ENCODE measurements around the gene CASKIN1.

The CASKIN1 gene

DNA sequence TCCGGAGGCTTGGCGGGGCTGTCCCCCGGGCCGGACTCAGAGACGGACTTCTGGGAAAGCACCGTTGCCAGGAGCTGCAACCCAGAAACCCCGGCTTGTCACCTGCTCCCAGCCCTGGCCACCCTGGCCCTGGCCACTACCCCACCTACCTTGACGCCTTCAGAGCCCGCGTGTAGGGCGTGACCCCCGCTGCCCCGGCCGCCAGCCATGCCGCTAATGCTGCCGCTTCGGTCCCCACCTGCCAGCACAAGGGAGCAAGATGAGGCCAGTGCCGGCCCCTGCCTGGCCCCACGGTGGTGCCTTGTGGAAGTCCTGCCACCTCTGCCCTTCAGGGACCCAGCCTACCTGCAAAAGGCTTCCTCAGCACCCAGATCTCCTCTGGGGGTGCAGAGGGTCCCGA, 11.4 kb downstream of the CASKIN1 start:
- peaks cover 3% of the 10 kb centered on the region for H3K36me3 ChIP-seq (ENCODE audit: control insufficient read depth, insufficient read depth, low read length)
- H3K9ac ChIP-seq (ENCODE audit: low read depth, low read length) = no peak overlapping the region

DNA sequence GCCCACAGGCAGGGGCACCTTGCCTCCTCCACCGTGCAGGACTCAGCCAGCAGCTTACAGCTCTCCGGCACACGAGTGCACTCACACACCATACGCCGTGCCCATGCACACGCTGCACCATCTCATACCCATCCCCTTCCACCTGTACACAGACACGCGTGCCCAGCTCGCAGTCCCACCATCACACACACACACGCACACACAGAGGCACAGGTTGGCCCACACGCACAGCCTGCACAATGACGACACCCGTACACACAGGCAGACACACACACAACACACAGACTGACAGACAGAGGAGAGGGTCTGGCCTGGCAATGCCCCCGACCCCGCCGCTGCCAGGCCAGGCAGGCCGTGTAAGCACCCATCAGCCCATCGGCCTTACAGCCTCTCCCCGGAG, 12.1 kb downstream of the CASKIN1 start:
- Histone ChIP-seq H3K27me3 (ENCODE audit: control insufficient read depth, insufficient read depth, low read length) (no peaks in the 10 kb centered on the region), H3K4me3 (ENCODE audit: low read depth, low read length) (no peak overlapping the region), H3K9ac (ENCODE audit: low read depth, low read length) (no peak overlapping the region), H3K4me1 (ENCODE audit: control insufficient read depth, insufficient read depth, low read length) (no peaks in the 10 kb centered on the region), H3K9me3 (ENCODE audit: control insufficient read depth, insufficient read depth, low read length) (no peaks in the 10 kb centered on the region), H3K36me3 (ENCODE audit: control insufficient read depth, insufficient read depth, low read length) (peaks cover 3% of the 10 kb centered on the region)

More for the DNA sequence above, 11.4 kb downstream of the CASKIN1 start:
- Histone ChIP-seq H3K9me3 (ENCODE audit: control insufficient read depth, insufficient read depth, low read length) (no peaks in the 10 kb centered on the region), H3K27me3 (ENCODE audit: control insufficient read depth, insufficient read depth, low read length) (no peaks in the 10 kb centered on the region), H3K4me3 (ENCODE audit: low read depth, low read length) (no peak overlapping the region), H3K4me1 (ENCODE audit: control insufficient read depth, insufficient read depth, low read length) (no peaks in the 10 kb centered on the region)

DNA sequence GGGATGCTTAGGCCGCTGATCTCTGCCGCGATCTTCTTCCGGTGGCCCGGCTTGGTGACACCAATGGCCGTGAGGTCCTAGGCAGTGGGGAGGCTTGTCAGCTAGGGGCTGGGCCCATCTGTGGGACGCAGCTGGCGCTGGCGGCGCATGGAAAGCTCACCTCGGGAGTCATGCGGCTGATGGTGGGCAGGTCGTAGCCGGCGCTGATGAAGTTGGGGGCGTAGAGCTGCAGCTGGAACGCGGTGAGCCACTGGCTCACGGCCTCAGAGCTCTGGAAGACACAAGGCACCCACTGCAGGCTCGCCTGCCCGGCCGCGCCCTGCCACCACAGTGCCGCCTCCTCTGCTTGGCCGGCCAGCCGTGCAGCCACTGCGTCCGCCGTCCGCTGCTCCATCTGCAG, 12.7 kb downstream of the CASKIN1 start:
- no peaks in the 10 kb centered on the region for H3K9me3 ChIP-seq (ENCODE audit: control insufficient read depth, insufficient read depth, low read length)
- H3K36me3 ChIP-seq (ENCODE audit: control insufficient read depth, insufficient read depth, low read length) = peaks cover 3% of the 10 kb centered on the region
- H3K4me3 ChIP-seq (ENCODE audit: low read depth, low read length) = no peak overlapping the region
- no peak overlapping the region for H3K9ac ChIP-seq (ENCODE audit: low read depth, low read length)
- H3K4me1 ChIP-seq (ENCODE audit: control insufficient read depth, insufficient read depth, low read length) = no peaks in the 10 kb centered on the region
- no peaks in the 10 kb centered on the region for H3K27me3 ChIP-seq (ENCODE audit: control insufficient read depth, insufficient read depth, low read length)

DNA sequence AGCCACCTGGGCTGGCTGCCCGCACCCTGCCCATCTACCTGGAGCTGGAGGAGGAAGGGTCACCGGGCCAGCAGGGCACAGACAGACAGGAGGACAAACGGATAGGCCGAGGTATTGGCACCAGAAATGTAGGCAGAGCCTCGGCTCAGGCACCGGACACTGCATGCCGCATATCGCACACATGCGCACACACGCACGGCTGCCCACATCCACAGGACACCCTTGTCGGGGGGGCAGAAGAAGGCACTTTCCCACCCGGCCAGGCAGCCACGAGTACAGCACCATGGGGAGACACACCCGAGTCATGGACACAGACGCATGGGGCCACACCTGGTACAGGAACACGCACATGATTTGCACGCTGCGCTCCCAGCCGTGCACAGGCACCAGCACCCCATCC, 14.5 kb downstream of the CASKIN1 start:
- Histone ChIP-seq H3K9ac (ENCODE audit: low read depth, low read length) (no peak overlapping the region), H3K4me1 (ENCODE audit: control insufficient read depth, insufficient read depth, low read length) (no peaks in the 10 kb centered on the region), H3K4me3 (ENCODE audit: low read depth, low read length) (no peak overlapping the region), H3K9me3 (ENCODE audit: control insufficient read depth, insufficient read depth, low read length) (no peaks in the 10 kb centered on the region), H3K27me3 (ENCODE audit: control insufficient read depth, insufficient read depth, low read length) (no peaks in the 10 kb centered on the region), H3K36me3 (ENCODE audit: control insufficient read depth, insufficient read depth, low read length) (peaks cover 6% of the 10 kb centered on the region)

DNA sequence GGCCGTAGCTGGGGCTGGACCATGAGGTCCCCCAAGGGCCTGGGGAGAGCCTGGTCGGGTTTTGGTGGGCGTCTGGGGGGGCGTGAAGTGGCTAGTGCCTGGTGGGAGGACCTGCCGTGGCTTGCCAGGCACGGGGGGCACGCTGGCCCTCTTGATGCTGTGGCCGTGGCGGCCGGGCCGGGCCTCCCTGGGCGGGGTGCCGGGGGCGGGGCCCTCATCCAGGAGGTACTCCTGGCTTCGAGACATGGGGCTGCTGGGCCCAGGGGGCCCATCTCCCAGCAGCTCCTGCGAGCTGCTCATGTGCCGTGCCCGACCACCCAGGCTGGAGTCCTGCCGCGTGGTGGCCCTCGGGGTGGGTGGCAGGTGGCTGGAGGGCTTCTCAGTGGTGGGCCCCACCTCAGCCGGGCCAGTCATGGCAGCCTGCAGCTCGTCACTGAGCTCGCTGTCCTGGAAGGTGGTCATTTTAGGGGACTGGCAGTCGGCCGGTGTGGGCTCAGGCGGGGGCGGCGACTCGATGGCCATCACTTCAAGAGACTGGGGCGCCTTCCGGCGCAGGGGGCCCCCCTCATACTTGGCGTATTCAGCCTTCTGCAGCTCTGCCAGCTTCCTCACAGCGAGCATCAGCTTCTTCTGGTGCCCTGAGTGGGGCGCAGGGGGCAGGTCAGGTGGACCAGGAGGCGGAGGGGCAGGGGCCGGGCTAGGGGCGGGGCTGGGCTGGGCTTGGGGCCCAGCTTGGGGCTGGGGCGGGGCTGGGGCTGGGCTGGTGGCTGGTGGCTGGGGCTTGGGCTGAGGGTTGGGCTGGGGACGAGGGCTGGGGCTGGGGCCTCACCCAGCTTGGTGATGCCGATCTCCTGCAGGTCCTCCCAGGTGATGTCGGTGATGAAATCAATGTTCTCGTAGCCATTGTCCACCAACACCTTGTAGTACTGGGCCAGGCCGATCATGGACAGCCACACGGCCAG, 15.2 kb downstream of the CASKIN1 start:
- Histone ChIP-seq H3K9me3 (ENCODE audit: control insufficient read depth, insufficient read depth, low read length) (no peaks in the 10 kb centered on the region), H3K27me3 (ENCODE audit: control insufficient read depth, insufficient read depth, low read length) (no peaks in the 10 kb centered on the region), H3K36me3 (ENCODE audit: control insufficient read depth, insufficient read depth, low read length) (peaks cover 11% of the 10 kb centered on the region), H3K4me3 (ENCODE audit: low read depth, low read length) (no peak overlapping the region), H3K9ac (ENCODE audit: low read depth, low read length) (no peak overlapping the region), H3K4me1 (ENCODE audit: control insufficient read depth, insufficient read depth, low read length) (no peaks in the 10 kb centered on the region)

DNA sequence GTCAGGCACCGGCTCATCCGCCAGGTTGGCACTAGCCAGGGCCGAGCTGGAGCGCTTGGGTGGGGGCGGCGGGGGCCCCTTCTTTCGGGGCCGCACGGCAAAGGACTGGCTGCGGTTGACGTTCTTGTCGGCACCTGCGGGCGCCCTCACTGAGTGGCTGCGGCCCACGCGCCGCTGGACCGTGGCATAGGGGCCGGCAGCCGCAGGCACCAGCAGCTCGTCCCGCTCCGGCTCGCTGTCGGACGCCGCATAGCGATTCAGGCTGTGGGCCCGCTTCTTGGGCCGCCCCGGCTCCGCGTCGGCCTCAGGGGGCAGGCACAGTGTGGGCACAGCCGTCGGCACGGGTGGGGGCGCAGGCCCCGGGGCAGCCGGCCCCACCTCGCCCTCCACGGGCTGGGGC, 15.9 kb downstream of the CASKIN1 start:
- Histone ChIP-seq H3K27me3 (ENCODE audit: control insufficient read depth, insufficient read depth, low read length) (no peaks in the 10 kb centered on the region), H3K9me3 (ENCODE audit: control insufficient read depth, insufficient read depth, low read length) (no peaks in the 10 kb centered on the region), H3K9ac (ENCODE audit: low read depth, low read length) (no peak overlapping the region), H3K4me3 (ENCODE audit: low read depth, low read length) (no peak overlapping the region), H3K4me1 (ENCODE audit: control insufficient read depth, insufficient read depth, low read length) (no peaks in the 10 kb centered on the region), H3K36me3 (ENCODE audit: control insufficient read depth, insufficient read depth, low read length) (peaks cover 19% of the 10 kb centered on the region)

DNA sequence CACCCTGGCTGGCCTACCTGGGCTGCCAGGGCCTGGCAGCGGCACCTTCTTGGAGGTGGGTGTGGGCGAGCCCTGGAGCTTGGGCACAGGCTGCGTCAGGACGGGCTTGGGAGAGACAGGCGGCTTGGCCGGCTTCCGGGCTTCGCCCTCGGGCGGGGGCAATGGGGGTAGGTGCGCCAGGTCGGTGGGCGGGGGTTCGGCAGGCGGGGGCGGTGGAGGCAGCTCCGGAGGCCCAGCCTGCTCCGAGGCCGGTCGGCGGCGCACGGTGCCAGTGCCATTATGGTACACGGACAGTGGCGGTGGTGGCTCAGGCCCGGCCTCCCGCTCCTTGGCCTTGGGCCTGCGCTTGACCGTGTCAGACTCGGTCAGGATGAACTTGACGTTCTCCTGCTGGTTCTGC, 16.8 kb downstream of the CASKIN1 start:
- H3K36me3 ChIP-seq (ENCODE audit: control insufficient read depth, insufficient read depth, low read length) = peaks cover 26% of the 10 kb centered on the region
- H3K4me1 ChIP-seq (ENCODE audit: control insufficient read depth, insufficient read depth, low read length) = no peaks in the 10 kb centered on the region
- no peaks in the 10 kb centered on the region for H3K9me3 ChIP-seq (ENCODE audit: control insufficient read depth, insufficient read depth, low read length)
- no peak overlapping the region for H3K9ac ChIP-seq (ENCODE audit: low read depth, low read length)
- no peaks in the 10 kb centered on the region for H3K27me3 ChIP-seq (ENCODE audit: control insufficient read depth, insufficient read depth, low read length)
- no peak overlapping the region for H3K4me3 ChIP-seq (ENCODE audit: low read depth, low read length)

DNA sequence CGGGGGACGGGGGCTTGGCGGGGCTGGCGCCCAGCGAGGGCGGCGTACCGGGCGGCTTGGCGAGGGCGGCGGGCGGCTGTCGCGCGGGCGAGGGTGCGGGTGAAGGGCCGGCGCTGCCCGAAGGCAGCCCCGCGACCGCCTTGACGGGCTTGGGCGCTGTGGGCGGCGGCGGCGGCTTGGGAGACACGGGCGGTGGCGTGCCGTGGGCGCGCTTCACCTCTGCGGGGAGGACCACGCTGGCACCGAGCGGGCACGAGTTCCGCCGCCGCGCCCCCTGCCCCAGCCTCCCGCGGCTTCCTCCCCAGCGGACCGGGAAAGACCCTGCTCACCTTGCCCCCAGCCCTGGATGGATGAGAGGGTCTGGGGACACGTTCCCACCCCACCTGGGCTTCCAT, 17.3 kb downstream of the CASKIN1 start:
- no peak overlapping the region for H3K4me3 ChIP-seq (ENCODE audit: low read depth, low read length)
- H3K27me3 ChIP-seq (ENCODE audit: control insufficient read depth, insufficient read depth, low read length) = no peaks in the 10 kb centered on the region
- H3K9ac ChIP-seq (ENCODE audit: low read depth, low read length) = no peak overlapping the region
- H3K4me1 ChIP-seq (ENCODE audit: control insufficient read depth, insufficient read depth, low read length) = no peaks in the 10 kb centered on the region
- no peaks in the 10 kb centered on the region for H3K9me3 ChIP-seq (ENCODE audit: control insufficient read depth, insufficient read depth, low read length)
- peaks cover 31% of the 10 kb centered on the region for H3K36me3 ChIP-seq (ENCODE audit: control insufficient read depth, insufficient read depth, low read length)

DNA sequence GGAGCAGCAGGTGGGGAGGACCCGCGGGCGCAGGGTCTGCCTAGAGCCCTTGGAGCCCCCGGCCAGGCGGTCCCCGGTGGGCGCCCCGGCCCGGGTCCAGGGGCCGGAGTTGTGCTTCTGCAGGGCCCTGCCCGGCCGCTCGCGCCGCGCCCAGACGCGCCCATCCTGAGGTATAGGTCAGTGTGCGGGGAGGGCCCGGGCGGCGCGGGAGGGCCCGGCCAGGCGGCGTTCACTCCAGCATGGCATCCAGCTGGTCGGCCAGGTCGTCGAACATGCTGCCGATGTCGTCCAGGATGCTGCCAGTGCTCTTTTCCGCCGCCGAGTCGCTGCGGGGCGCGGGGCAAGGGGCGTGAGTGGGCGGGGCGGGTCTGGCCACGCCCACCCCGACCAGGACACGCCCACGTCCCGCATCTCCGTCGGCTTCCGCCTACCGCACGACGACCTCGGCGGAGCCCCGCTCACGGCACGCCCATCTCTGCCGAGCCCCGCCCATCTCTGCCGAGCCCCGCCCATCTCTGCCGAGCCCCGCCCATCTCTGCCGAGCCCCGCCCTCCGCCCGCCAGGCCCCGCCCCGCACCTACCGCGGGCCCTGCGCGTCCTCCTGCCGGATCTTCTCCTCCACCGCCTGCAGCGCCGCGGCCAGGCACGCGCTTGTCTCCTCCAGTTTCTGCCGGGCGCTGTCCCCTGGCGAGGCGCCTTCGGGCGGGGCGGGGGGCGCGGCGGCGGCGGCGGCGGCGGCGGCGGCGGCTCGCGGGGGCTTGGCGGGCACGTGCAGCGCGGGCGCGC, 17.9 kb downstream of the CASKIN1 start:
- H3K36me3 ChIP-seq (ENCODE audit: control insufficient read depth, insufficient read depth, low read length) = peaks cover 34% of the 10 kb centered on the region
- no peak overlapping the region for H3K4me3 ChIP-seq (ENCODE audit: low read depth, low read length)
- H3K4me1 ChIP-seq (ENCODE audit: control insufficient read depth, insufficient read depth, low read length) = no peaks in the 10 kb centered on the region
- no peaks in the 10 kb centered on the region for H3K27me3 ChIP-seq (ENCODE audit: control insufficient read depth, insufficient read depth, low read length)
- H3K9me3 ChIP-seq (ENCODE audit: control insufficient read depth, insufficient read depth, low read length) = no peaks in the 10 kb centered on the region
- H3K9ac ChIP-seq (ENCODE audit: low read depth, low read length) = no peak overlapping the region

DNA sequence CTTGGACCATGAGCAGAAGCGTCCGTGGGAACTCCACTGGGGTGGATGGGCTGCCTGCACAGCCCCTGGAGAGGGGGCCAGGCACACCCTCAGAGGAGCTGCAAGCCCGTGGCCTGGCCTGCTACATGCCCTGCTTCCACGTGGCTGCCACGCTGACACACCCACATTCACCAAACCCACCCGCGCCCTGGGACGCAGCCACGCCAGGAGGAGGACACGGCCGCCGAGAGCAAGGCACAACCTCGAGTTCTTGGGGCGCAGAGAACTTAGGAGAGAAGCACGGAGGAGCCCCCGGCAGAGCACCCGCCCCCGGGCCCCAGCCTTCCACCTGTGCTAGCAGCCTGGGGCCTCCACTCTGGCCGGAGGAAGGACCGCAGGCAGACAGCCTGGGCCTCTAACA, 18.8 kb downstream of the CASKIN1 start:
- H3K36me3 ChIP-seq (ENCODE audit: control insufficient read depth, insufficient read depth, low read length) = peaks cover 36% of the 10 kb centered on the region
- H3K4me3 ChIP-seq (ENCODE audit: low read depth, low read length) = no peak overlapping the region
- H3K4me1 ChIP-seq (ENCODE audit: control insufficient read depth, insufficient read depth, low read length) = no peaks in the 10 kb centered on the region
- no peak overlapping the region for H3K9ac ChIP-seq (ENCODE audit: low read depth, low read length)
- no peaks in the 10 kb centered on the region for H3K9me3 ChIP-seq (ENCODE audit: control insufficient read depth, insufficient read depth, low read length)
- H3K27me3 ChIP-seq (ENCODE audit: control insufficient read depth, insufficient read depth, low read length) = no peaks in the 10 kb centered on the region

DNA sequence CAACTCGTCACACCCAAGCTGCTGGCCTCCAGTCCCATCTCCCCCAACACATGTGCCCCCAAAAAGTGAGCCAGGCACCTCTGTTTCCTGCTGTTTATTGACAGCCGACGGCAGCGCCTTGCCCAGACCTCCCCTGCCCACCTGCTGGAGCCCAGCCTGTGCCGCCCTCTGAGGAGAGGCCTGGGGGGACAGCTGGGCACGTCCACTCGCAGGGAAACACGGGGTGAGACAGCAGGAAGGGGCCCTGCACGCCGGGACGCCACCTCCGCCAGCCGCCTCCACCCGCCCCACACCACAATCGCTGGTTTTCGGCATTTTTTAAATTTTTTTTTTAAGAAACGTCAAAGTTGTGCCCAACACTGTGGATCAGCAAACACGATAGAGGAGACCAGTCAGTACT, 19.3 kb downstream of the CASKIN1 start:
- H3K9ac ChIP-seq (ENCODE audit: low read depth, low read length) = no peak overlapping the region
- H3K9me3 ChIP-seq (ENCODE audit: control insufficient read depth, insufficient read depth, low read length) = no peaks in the 10 kb centered on the region
- H3K4me1 ChIP-seq (ENCODE audit: control insufficient read depth, insufficient read depth, low read length) = no peaks in the 10 kb centered on the region
- H3K4me3 ChIP-seq (ENCODE audit: low read depth, low read length) = no peak overlapping the region
- peaks cover 36% of the 10 kb centered on the region for H3K36me3 ChIP-seq (ENCODE audit: control insufficient read depth, insufficient read depth, low read length)
- no peaks in the 10 kb centered on the region for H3K27me3 ChIP-seq (ENCODE audit: control insufficient read depth, insufficient read depth, low read length)

DNA sequence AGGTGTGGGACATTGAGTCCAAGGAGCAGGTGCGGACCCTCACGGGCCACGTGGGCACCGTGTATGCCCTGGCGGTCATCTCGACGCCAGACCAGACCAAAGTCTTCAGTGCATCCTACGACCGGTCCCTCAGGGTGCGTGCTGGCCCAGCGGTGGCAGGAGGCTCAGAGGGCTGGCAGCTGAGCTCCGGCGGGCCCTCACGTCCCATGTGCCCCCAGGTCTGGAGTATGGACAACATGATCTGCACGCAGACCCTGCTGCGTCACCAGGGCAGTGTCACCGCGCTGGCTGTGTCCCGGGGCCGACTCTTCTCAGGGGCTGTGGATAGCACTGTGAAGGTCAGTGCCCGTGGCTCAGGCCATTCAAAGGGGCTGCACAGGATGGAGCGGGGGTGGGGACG, 20.4 kb downstream of the CASKIN1 start:
- peaks cover 46% of the 10 kb centered on the region for H3K36me3 ChIP-seq (ENCODE audit: control insufficient read depth, insufficient read depth, low read length)
- no peaks in the 10 kb centered on the region for H3K9me3 ChIP-seq (ENCODE audit: control insufficient read depth, insufficient read depth, low read length)
- H3K27me3 ChIP-seq (ENCODE audit: control insufficient read depth, insufficient read depth, low read length) = no peaks in the 10 kb centered on the region
- H3K4me3 ChIP-seq (ENCODE audit: low read depth, low read length) = no peak overlapping the region
- no peak overlapping the region for H3K9ac ChIP-seq (ENCODE audit: low read depth, low read length)
- H3K4me1 ChIP-seq (ENCODE audit: control insufficient read depth, insufficient read depth, low read length) = no peaks in the 10 kb centered on the region

All from iPS-15b (cell line).